ENCODE measurements around the gene RGL1.

The RGL1 gene

GRCh38 chr1:183830389-183830788, 25.5 kb downstream of the RGL1 start:
- H3K4me2 ChIP-seq (ENCODE audit: low read depth, low read length, poor library complexity, severe bottlenecking) = no peak overlapping the region
- no peaks in the 10 kb centered on the region for H3K79me2 ChIP-seq (ENCODE audit: insufficient read depth, low read length)
- no peak for TF ChIP-seq EZH2phosphoT487 (IDR thresholded peaks at IDR 0.05; ENCODE audit: borderline replicate concordance)
- TF ChIP-seq, protein P1, sequence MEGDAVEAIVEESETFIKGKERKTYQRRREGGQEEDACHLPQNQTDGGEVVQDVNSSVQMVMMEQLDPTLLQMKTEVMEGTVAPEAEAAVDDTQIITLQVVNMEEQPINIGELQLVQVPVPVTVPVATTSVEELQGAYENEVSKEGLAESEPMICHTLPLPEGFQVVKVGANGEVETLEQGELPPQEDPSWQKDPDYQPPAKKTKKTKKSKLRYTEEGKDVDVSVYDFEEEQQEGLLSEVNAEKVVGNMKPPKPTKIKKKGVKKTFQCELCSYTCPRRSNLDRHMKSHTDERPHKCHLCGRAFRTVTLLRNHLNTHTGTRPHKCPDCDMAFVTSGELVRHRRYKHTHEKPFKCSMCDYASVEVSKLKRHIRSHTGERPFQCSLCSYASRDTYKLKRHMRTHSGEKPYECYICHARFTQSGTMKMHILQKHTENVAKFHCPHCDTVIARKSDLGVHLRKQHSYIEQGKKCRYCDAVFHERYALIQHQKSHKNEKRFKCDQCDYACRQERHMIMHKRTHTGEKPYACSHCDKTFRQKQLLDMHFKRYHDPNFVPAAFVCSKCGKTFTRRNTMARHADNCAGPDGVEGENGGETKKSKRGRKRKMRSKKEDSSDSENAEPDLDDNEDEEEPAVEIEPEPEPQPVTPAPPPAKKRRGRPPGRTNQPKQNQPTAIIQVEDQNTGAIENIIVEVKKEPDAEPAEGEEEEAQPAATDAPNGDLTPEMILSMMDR (conservative IDR thresholded peaks at IDR 0.05; ENCODE audit: low read length) = no peak
- H3K4me1 ChIP-seq (ENCODE audit: insufficient read depth, low read length, poor library complexity, severe bottlenecking) = no peaks in the 10 kb centered on the region
- H4K20me1 ChIP-seq (ENCODE audit: insufficient read depth, low read length, poor library complexity, severe bottlenecking) = no peaks in the 10 kb centered on the region
- H3F3A ChIP-seq (ENCODE audit: low read depth) = no peaks in the 10 kb centered on the region
- H3K4me3 ChIP-seq (ENCODE audit: low read length, poor library complexity, severe bottlenecking) = no peak overlapping the region
- no peaks in the 10 kb centered on the region for H3K36me3 ChIP-seq (ENCODE audit: insufficient read depth, low read length)
- H2AFZ ChIP-seq (ENCODE audit: low read length) = no peak overlapping the region
- no peak overlapping the region for H3K9ac ChIP-seq (ENCODE audit: low read depth, low read length, poor library complexity, severe bottlenecking)
- H3K27me3 ChIP-seq (ENCODE audit: insufficient read depth, low read length, poor library complexity, severe bottlenecking) = no peaks in the 10 kb centered on the region
- H3K9me2 ChIP-seq (replicated peaks; ENCODE audit: low read depth, low read length) = no peaks in the 10 kb centered on the region
- no peaks in the 10 kb centered on the region for H3K9me3 ChIP-seq (ENCODE audit: insufficient read depth, low read depth, low read length)

- Histone ChIP-seq H3K9me2 (replicated peaks; ENCODE audit: low read depth, low read length) (no peaks in the 10 kb centered on the region), H3K4me1 (ENCODE audit: insufficient read depth, low read length, poor library complexity, severe bottlenecking) (no peaks in the 10 kb centered on the region), H3K4me2 (ENCODE audit: low read depth, low read length, poor library complexity, severe bottlenecking) (no peak overlapping the region), H2AFZ (ENCODE audit: low read length) (no peak overlapping the region), H3K36me3 (ENCODE audit: insufficient read depth, low read length) (no peaks in the 10 kb centered on the region), H3F3A (ENCODE audit: low read depth) (no peaks in the 10 kb centered on the region), H3K79me2 (ENCODE audit: insufficient read depth, low read length) (no peaks in the 10 kb centered on the region), H3K9me3 (ENCODE audit: insufficient read depth, low read depth, low read length) (no peaks in the 10 kb centered on the region), H3K9ac (ENCODE audit: low read depth, low read length, poor library complexity, severe bottlenecking) (no peak overlapping the region), H3K4me3 (ENCODE audit: low read length, poor library complexity, severe bottlenecking) (no peak overlapping the region), H4K20me1 (ENCODE audit: insufficient read depth, low read length, poor library complexity, severe bottlenecking) (no peaks in the 10 kb centered on the region), H3K27me3 (ENCODE audit: insufficient read depth, low read length, poor library complexity, severe bottlenecking) (no peaks in the 10 kb centered on the region)
- TF ChIP-seq, protein P1 (conservative IDR thresholded peaks at IDR 0.05; ENCODE audit: low read length) = no peak
- no peak for TF ChIP-seq EZH2phosphoT487 (IDR thresholded peaks at IDR 0.05; ENCODE audit: borderline replicate concordance)
Measured at GRCh38 chr1:183831311-183831710, 26.4 kb downstream of the RGL1 start.

DNA sequence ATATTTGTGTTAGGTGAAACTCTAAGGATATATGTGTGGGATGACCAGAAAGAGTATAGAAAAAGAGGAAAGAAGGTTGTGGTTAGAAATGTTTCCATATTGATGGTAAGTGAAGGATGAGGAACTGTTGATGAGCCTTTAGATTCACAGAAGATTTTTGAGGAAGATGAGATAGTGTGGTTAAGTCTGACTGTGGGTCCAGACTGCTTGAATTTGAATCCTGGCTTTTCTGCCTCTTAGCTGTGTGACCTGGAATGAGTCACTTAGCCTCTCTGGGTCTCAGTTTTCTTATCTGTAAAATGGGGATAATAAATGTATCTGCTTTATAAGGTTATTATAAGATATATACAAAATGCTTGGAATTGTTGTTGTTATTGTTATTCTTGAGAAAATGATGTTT, 27.5 kb downstream of the RGL1 start:
- no peak overlapping the region for H3K4me3 ChIP-seq (ENCODE audit: low read length, poor library complexity, severe bottlenecking)
- no peaks in the 10 kb centered on the region for H3K9me2 ChIP-seq (replicated peaks; ENCODE audit: low read depth, low read length)
- no peaks in the 10 kb centered on the region for H3K4me1 ChIP-seq (ENCODE audit: insufficient read depth, low read length, poor library complexity, severe bottlenecking)
- no peaks in the 10 kb centered on the region for H3F3A ChIP-seq (ENCODE audit: low read depth)
- H3K9me3 ChIP-seq (ENCODE audit: insufficient read depth, low read depth, low read length) = no peaks in the 10 kb centered on the region
- H4K20me1 ChIP-seq (ENCODE audit: insufficient read depth, low read length, poor library complexity, severe bottlenecking) = no peaks in the 10 kb centered on the region
- no peak overlapping the region for H2AFZ ChIP-seq (ENCODE audit: low read length)
- no peaks in the 10 kb centered on the region for H3K36me3 ChIP-seq (ENCODE audit: insufficient read depth, low read length)
- no peaks in the 10 kb centered on the region for H3K27me3 ChIP-seq (ENCODE audit: insufficient read depth, low read length, poor library complexity, severe bottlenecking)
- no peaks in the 10 kb centered on the region for H3K79me2 ChIP-seq (ENCODE audit: insufficient read depth, low read length)
- no peak overlapping the region for H3K9ac ChIP-seq (ENCODE audit: low read depth, low read length, poor library complexity, severe bottlenecking)
- TF ChIP-seq, protein P1 (conservative IDR thresholded peaks at IDR 0.05; ENCODE audit: low read length) = no peak
- no peak for TF ChIP-seq EZH2phosphoT487 (IDR thresholded peaks at IDR 0.05; ENCODE audit: borderline replicate concordance)
- no peak overlapping the region for H3K4me2 ChIP-seq (ENCODE audit: low read depth, low read length, poor library complexity, severe bottlenecking)
